Cardiac fibroblast (primary cell): ENCODE results near the gene FBXO3.

ENCODE experiments used
- DNase-seq, 2 donors: peaks; one replicate each; pipeline versions ENCODE4 v3.0.0 to v3.0.0-alpha.2; 2010; ENCODE audit warnings: low read depth in 2 of 2
- H3K4me3 ChIP-seq, 2 donors: replicated peaks in 1 of 2; 1 replicate in 1 of 2; 2 replicates in 1 of 2; pipeline ENCODE4 v1.5.1; 2011; ENCODE audit warnings: low read depth in 2 of 2, low read length in 2 of 2, mild to moderate bottlenecking in 2 of 2, moderate library complexity in 1 of 2
- CTCF ChIP-seq: IDR thresholded peaks from one replicate; pipeline ENCODE4 v1.5.1; 2011; ENCODE audit warnings: low read depth, mild to moderate bottlenecking, low read length, inconsistent platforms

The FBXO3 gene

GRCh38 chr11:33698921-33699320, 75.4 kb downstream of the FBXO3 start:
- TF ChIP-seq CTCF, result no peak
- H3K4me3 ChIP-seq, result no peak overlapping the region
- peak in 1 of 2 donors; percentile 55 for DNase-seq

- peak in 1 of 2 donors; percentile 35 for DNase-seq
- no peak overlapping the region for H3K4me3 ChIP-seq
- TF ChIP-seq CTCF, result no peak
These were observed 76.3 kb downstream of the FBXO3 start for GRCh38 chr11:33697997-33698396.

GRCh38 chr11:33696931-33697638, 77.2 kb downstream of the FBXO3 start:
- peak in 1 of 2 donors; percentile 39 for DNase-seq
- no peak overlapping the region for H3K4me3 ChIP-seq
- no peak for TF ChIP-seq CTCF

- TF ChIP-seq CTCF, result no peak
- H3K4me3 ChIP-seq, result no peak overlapping the region
- DNase-seq, result no peak
These were observed 77.9 kb downstream of the FBXO3 start for GRCh38 chr11:33696411-33696810.

GRCh38 chr11:33695051-33695566, 79.2 kb downstream of the FBXO3 start:
- peak in 1 of 2 donors; percentile 59 for DNase-seq
- H3K4me3 ChIP-seq, result no peak overlapping the region
- TF ChIP-seq CTCF, result no peak

GRCh38 chr11:33694346-33695050, 79.8 kb downstream of the FBXO3 start:
- TF ChIP-seq CTCF, result no peak
- no peak for DNase-seq

More at GRCh38 chr11:33694346-33695050, 79.8 kb downstream of the FBXO3 start:
- no peak overlapping the region for H3K4me3 ChIP-seq
